K562 (cell line): Measurements from ENCODE around the gene SEMA3A. TPM values are rescaled to one million over a fixed set of nuclear protein-coding genes. Genes with fewer than 3 reads are reported as not detected.

Experiments
- ATAC-seq: fragments of 200-7000 bp; cut with Tn5 transposase; 3 replicates; pipeline ENCODE4 v1.9.1; 2020; ENCODE audit warnings: moderate library complexity
- BruUV-seq: library from RNA; stranded (reverse); fragments of 400-500 nt; replicated peaks from 2 replicates; lab custom pipeline; 2021; lab: Mats Ljungman, UMichigan
- CTCF ChIA-PET: fragments of 300-600 bp; formaldehyde crosslinking; extraction: SDS; loops from one replicate; lab custom pipeline; 2021; ENCODE audit warnings: low intra/inter-chr PET ratio; lab: Yijun Ruan, JAX
- POLR2A ChIA-PET: fragments of 300-600, 350-650 bp; sonication (Branson Sonifier 250); formaldehyde crosslinking; extraction: SDS; loops from one replicate; lab custom pipeline; 2021; ENCODE audit warnings: antibody characterized with exemption, inconsistent platforms; lab: Yijun Ruan, JAX
- DNase-seq, 4 experiments: peaks; one replicate each; pipeline versions ENCODE4 v3.0.0 to v3.0.0-alpha.2; 2011 to 2018; ENCODE audit warnings: low spot score in 3 of 4, mixed read lengths in 3 of 4; ENCODE audit errors: extremely low read depth in 1 of 4
- FAIRE-seq: peaks from 2 replicates; lab custom pipeline; 2011; peaks lifted over from hg19 to GRCh38; lab: Jason Lieb, UNC
- H2AFZ ChIP-seq: 2 replicates; pipeline ENCODE4 v1.6.0; 2011; ENCODE audit warnings: low read depth, low read length, control low read depth, inconsistent platforms
- H3K27ac ChIP-seq: fragments of 200-600 bp; 3 replicates; pipeline ENCODE4 v1.8.0; 2011; ENCODE audit warnings: low read depth, mild to moderate bottlenecking, control low read depth, inconsistent platforms, low read length, moderate library complexity, mixed read lengths; ENCODE audit errors: extremely low read depth
- H3K27me3 ChIP-seq, 2 experiments: fragments of 300-600 bp in 1 of 2; 2 replicates in 1 of 2; 3 replicates in 1 of 2; pipeline versions ENCODE4 v1.6.0 to v1.8.0; 2011; ENCODE audit warnings: inconsistent platforms in 2 of 2, low read length in 2 of 2, mild to moderate bottlenecking in 1 of 2, mixed read lengths in 1 of 2, moderate library complexity in 1 of 2; ENCODE audit not compliant: control insufficient read depth in 2 of 2, insufficient read depth in 2 of 2
- H3K36me3 ChIP-seq: fragments of 300-600 bp; 3 replicates; pipeline ENCODE4 v1.8.0; 2011; ENCODE audit warnings: mild to moderate bottlenecking, low read length, inconsistent platforms; ENCODE audit not compliant: control insufficient read depth, insufficient read depth
- H3K4me1 ChIP-seq, 2 experiments: fragments of 200-600 bp in 1 of 2; replicated peaks in 1 of 2; 2 replicates in 1 of 2; 3 replicates in 1 of 2; pipeline versions ENCODE4 v1.5.1 to v1.8.0; 2011; ENCODE audit warnings: inconsistent platforms in 2 of 2, low read length in 2 of 2, mild to moderate bottlenecking in 1 of 2, mixed read lengths in 1 of 2, moderate library complexity in 1 of 2; ENCODE audit not compliant: control insufficient read depth in 2 of 2, insufficient read depth in 2 of 2
- H3K4me2 ChIP-seq: 2 replicates; pipeline ENCODE4 v1.6.1; 2011; ENCODE audit warnings: low read length, control low read depth, inconsistent platforms, mixed read lengths; ENCODE audit not compliant: insufficient read depth
- H3K4me3 ChIP-seq: fragments of 200-600 bp; sonication (generic), shearing (Covaris generic); 2 replicates; pipeline ENCODE4 v1.5.1; 2016; ENCODE audit warnings: control low read depth, inconsistent platforms
- H3K79me2 ChIP-seq: fragments of 200-600 bp; 3 replicates; pipeline ENCODE4 v1.8.0; 2011; ENCODE audit warnings: low read length, inconsistent platforms; ENCODE audit not compliant: control insufficient read depth, insufficient read depth
- H3K9ac ChIP-seq, 2 experiments: 2 replicates each; pipeline versions ENCODE4 v1.6.0 to v1.6.1; 2011; ENCODE audit warnings: low read depth in 2 of 2, low read length in 2 of 2, control low read depth in 1 of 2, inconsistent platforms in 1 of 2, mild to moderate bottlenecking in 1 of 2, mixed read lengths in 1 of 2; ENCODE audit not compliant: insufficient read depth in 1 of 2
- H3K9me1 ChIP-seq: one replicate; pipeline ENCODE4 v1.6.0; 2011; ENCODE audit warnings: inconsistent platforms, mild to moderate bottlenecking, low read length, moderate library complexity; ENCODE audit not compliant: control insufficient read depth, insufficient read depth
- H3K9me3 ChIP-seq: replicated peaks from 2 replicates; pipeline ENCODE4 v1.5.1; 2011; ENCODE audit warnings: low read depth, low read length, inconsistent platforms; ENCODE audit not compliant: control insufficient read depth, insufficient read depth
- H4K20me1 ChIP-seq: replicated peaks from 2 replicates; pipeline ENCODE4 v1.6.1; 2011; ENCODE audit warnings: low read length, inconsistent platforms, mixed read lengths; ENCODE audit not compliant: control insufficient read depth, insufficient read depth
- C11orf30 ChIP-seq: fragments of 450-650 bp; IDR thresholded peaks from 2 replicates; pipeline ENCODE4 v1.6.1; 2016; ENCODE audit warnings: low read depth, mild to moderate bottlenecking
- ELF4 ChIP-seq: fragments of 450-650 bp; formaldehyde crosslinking; IDR thresholded peaks from 2 replicates; pipeline ENCODE4 v1.4.0; 2022; ENCODE audit warnings: missing genetic modification characterization
- ESRRB ChIP-seq: fragments of 250-450 bp; sonication (Bioruptor Pico); IDR thresholded peaks from 2 replicates; pipeline ENCODE4 v1.5.0; 2020; ENCODE audit warnings: mild to moderate bottlenecking, moderate library complexity, borderline replicate concordance
- HDGF ChIP-seq: fragments of 450-650 bp; IDR thresholded peaks from 2 replicates; pipeline ENCODE4 v1.6.1; 2016
- KLF10 ChIP-seq: fragments of 250-450 bp; sonication (Bioruptor Pico); IDR thresholded peaks from 2 replicates; pipeline ENCODE4 v1.6.1; 2021; ENCODE audit warnings: matching md5 sums
- POLR2B ChIP-seq: fragments of 450-650 bp; IDR thresholded peaks from 2 replicates; pipeline ENCODE4 v1.6.1; 2018; ENCODE audit warnings: low read depth; ENCODE audit not compliant: partially characterized antibody
- PRMT5 ChIP-seq: sonication (generic); formaldehyde crosslinking; IDR thresholded peaks from 2 replicates; pipeline ENCODE4 v1.5.0; 2020; ENCODE audit warnings: missing genetic modification reagents
- SRF ChIP-seq, 2 experiments: fragments of 250-450, 450-650 bp in 1 of 2; sonication (Bioruptor Pico) in 1 of 2; sonication (generic) in 1 of 2; formaldehyde crosslinking; IDR thresholded peaks; 2 replicates each; pipeline versions ENCODE4 v1.5.0 to v1.5.1; 2020 to 2022; ENCODE audit warnings: mild to moderate bottlenecking in 1 of 2, missing genetic modification reagents in 1 of 2
- ZNF764 ChIP-seq: fragments of 250-450 bp; sonication (Bioruptor Pico); IDR thresholded peaks from 2 replicates; pipeline ENCODE4 v1.4.0; 2020; ENCODE audit warnings: low read depth, mild to moderate bottlenecking, moderate library complexity
- WGBS: fragments of 100-300 bp; shearing (Covaris generic); methylation state at CpG from one replicate; pipeline ENCODE4 v1.1.6; 2016; ENCODE audit warnings: low coverage, mixed read lengths; ENCODE audit not compliant: insufficient coverage; ENCODE audit errors: missing lambda C conversion rate; 5-methylcytosine and 5-hydroxymethylcytosine counted together
- in situ Hi-C: fragments of 300-500 bp; cut with MboI; formaldehyde crosslinking; loops from 4 replicates; pipeline ENCODE4 v1.15.0; 2018; ENCODE audit warnings: inconsistent platforms, mixed read lengths
- intact Hi-C: fragments of 100-400 bp; cut with micrococcal nuclease; formaldehyde crosslinking; loops from 2 replicates; pipeline ENCODE4 v1.14.2; 2022
- polyA plus RNA-seq, 8 experiments: library from polyadenylated mRNA; depleted of rRNA in 4 of 8; stranded (reverse) in 5 of 8; unstranded in 3 of 8; fragments of >200 nt; fragmentation: Nextera tagmentation in 2 of 8; fragmentation: Illumina TruSeq in 1 of 8; extraction: Ambion mirVana in 2 of 8; extraction: Trizol in 1 of 8; gene quantifications; 2 replicates each; pipeline versions ENCODE4 v1.2.1 to v1.2.3, GENCODE V29; 2011 to 2014; ENCODE audit warnings: inconsistent platforms in 1 of 8, missing spikeins in 1 of 8
- total RNA-seq, 7 experiments: library from RNA; depleted of rRNA in 6 of 7; stranded (reverse); fragments of >200 nt in 6 of 7; fragmentation: Illumina TruSeq in 2 of 7; extraction: Trizol in 2 of 7; gene quantifications; 2 replicates each; pipeline versions ENCODE4 v1.2.1 to v1.2.3, GENCODE V29; 2011 to 2021; ENCODE audit warnings: low replicate concordance in 1 of 7

Gene SEMA3A
- total and polyA plus RNA-seq, 9 of the 15 experiments (the other 6 are each of a cell fraction or from before 2014, with no cell fraction given) = 0.36 to 3.0 (median 1.1) TPM

DNA sequence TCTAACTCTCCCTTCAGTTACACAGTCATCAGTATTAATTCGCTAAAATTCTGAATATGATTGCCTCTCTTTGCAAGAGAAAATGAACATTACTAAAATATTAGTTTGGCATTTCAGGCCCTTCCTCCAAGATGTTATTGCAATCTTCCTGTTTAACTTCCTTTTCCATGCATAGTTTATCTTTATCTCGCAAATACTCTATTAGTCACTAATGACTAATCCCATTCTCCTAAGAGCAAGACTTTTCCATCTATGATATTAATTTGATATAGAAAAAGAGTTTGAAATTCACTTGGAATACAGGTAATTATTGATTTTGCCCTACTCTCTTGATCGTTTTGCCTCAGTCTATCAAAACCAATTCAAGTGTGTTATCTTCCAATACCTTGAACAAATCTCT lies 41.8 kb upstream of the SEMA3A start:
- Histone ChIP-seq H3K4me1 (no peaks in the 10 kb centered on the region), H3K27me3 (no peaks in the 10 kb centered on the region), H3K9me3 (no peaks in the 10 kb centered on the region; the same call in 1 of the 2 replicates), H3K4me2 (no peak overlapping the region), H3K4me3 (no peak overlapping the region), H3K9me1 (no peaks in the 10 kb centered on the region), H2AFZ (no peak overlapping the region), H3K79me2 (no peaks in the 10 kb centered on the region), H4K20me1 (no peaks in the 10 kb centered on the region), H3K27ac (no peak overlapping the region), H3K36me3 (no peaks in the 10 kb centered on the region), H3K9ac (no peak overlapping the region)
- intact Hi-C loops = no loop called here
- in situ Hi-C loops = no loop called here
- ATAC-seq = no peak
- ChIA-PET POLR2A (no interaction called here), CTCF (no interaction called here)
- WGBS = 0% methylated on average over 3 of the region's 3 CpGs
- no peak for DNase-seq
- TF ChIP-seq ELF4 (CRISPR knock-in tag) (no peak), ZNF764 (CRISPR knock-in tag) (no peak), HDGF (no peak), C11orf30 (no peak), PRMT5 (CRISPR knock-in tag) (no peak), KLF10 (CRISPR knock-in tag) (no peak), SRF (CRISPR knock-in tag; IDR thresholded peaks at IDR 0.05) (no peak), ESRRB (CRISPR knock-in tag) (no peak), POLR2B (no peak)
- FAIRE-seq = no peak
- BruUV-seq = no TSS peak
